ENCODE data around the gene ATP13A3. TPM values are rescaled to one million over a fixed set of nuclear protein-coding genes. Genes with fewer than 3 reads are reported as not detected.

The ATP13A3 gene
- total RNA-seq, 1 experiment from 2014 or later, result 121 TPM

- H3K4me1 ChIP-seq (ENCODE audit: insufficient read depth, low read length, poor library complexity, severe bottlenecking), result peaks cover 14% of the 10 kb centered on the region
- H3K27ac ChIP-seq (ENCODE audit: low read depth, low read length, poor library complexity, severe bottlenecking), result no peak overlapping the region
- intact Hi-C loops (cut with micrococcal nuclease; ENCODE audit: unreplicated experiment), result no loop called here
- H3K4me3 ChIP-seq (ENCODE audit: low read depth, low read length, poor library complexity, severe bottlenecking), result no peak overlapping the region
- no peak for TF ChIP-seq EZH2 (IDR thresholded peaks at IDR 0.05; ENCODE audit: borderline replicate concordance, low read depth, low read length, poor library complexity, severe bottlenecking)
- TF ChIP-seq CTCF (conservative IDR thresholded peaks at IDR 0.05; ENCODE audit: low read depth, low read length), result no peak
- ChIA-PET CTCF (interaction anchor here (1.0 kb wide), 1 partner anchor 203 kb away, joined by 3 read pairs; no protein-coding TSS in a partner anchor), POLR2A (ENCODE audit: low non-redundant PET) (no interaction called here)
- DNase-seq (ENCODE audit: low spot score), result no peak
- no peaks in the 10 kb centered on the region for H3K36me3 ChIP-seq (ENCODE audit: insufficient read depth, low read length, poor library complexity, severe bottlenecking)
- BruUV-seq (replicated peaks), result no TSS peak
- H3K27me3 ChIP-seq (replicated peaks; ENCODE audit: insufficient read depth, low read depth, low read length, poor library complexity), result no peaks in the 10 kb centered on the region
- H3K9me3 ChIP-seq (ENCODE audit: low read depth, low read length, poor library complexity, severe bottlenecking), result peaks cover 9% of the 10 kb centered on the region
These were observed 96.0 kb downstream of the ATP13A3 start for GRCh38 chr3:194390835-194391234.

DNA sequence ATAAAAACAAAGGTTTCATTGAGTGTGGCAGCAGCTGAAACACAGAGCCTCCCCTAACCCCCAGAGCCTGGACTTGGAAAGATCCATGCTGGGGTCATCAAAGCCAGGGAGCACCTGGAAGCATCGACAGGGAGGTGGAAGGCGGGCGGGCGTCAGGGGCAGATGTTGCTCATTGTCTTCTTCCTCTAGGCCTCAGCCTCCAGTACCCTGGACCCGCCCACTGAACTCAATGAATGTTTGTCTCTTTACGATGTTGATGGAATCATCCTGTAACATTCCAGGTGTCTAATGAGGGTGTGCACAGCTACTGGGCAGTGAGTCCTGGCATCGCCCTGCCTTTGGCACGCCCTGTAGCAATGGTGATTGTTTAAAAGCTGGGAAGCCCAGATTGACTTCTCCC is 97.5 kb downstream of the ATP13A3 start:
- Histone ChIP-seq H3K4me1 (ENCODE audit: insufficient read depth, low read length, poor library complexity, severe bottlenecking) (no peaks in the 10 kb centered on the region), H3K9me3 (ENCODE audit: low read depth, low read length, poor library complexity, severe bottlenecking) (peaks cover 9% of the 10 kb centered on the region), H3K4me3 (ENCODE audit: low read depth, low read length, poor library complexity, severe bottlenecking) (no peak overlapping the region), H3K36me3 (ENCODE audit: insufficient read depth, low read length, poor library complexity, severe bottlenecking) (no peaks in the 10 kb centered on the region), H3K27ac (ENCODE audit: low read depth, low read length, poor library complexity, severe bottlenecking) (no peak overlapping the region), H3K27me3 (replicated peaks; ENCODE audit: insufficient read depth, low read depth, low read length, poor library complexity) (no peaks in the 10 kb centered on the region)
- POLR2A ChIA-PET (ENCODE audit: low non-redundant PET), result no interaction called here
- DNase-seq (ENCODE audit: low spot score), result no peak
- CTCF ChIA-PET, result no interaction called here
- no TSS peak for BruUV-seq (replicated peaks)
- intact Hi-C loops (cut with micrococcal nuclease; ENCODE audit: unreplicated experiment), result no loop called here
- TF ChIP-seq CTCF (conservative IDR thresholded peaks at IDR 0.05; ENCODE audit: low read depth, low read length) (no peak), EZH2 (IDR thresholded peaks at IDR 0.05; ENCODE audit: borderline replicate concordance, low read depth, low read length, poor library complexity, severe bottlenecking) (no peak)

DNA sequence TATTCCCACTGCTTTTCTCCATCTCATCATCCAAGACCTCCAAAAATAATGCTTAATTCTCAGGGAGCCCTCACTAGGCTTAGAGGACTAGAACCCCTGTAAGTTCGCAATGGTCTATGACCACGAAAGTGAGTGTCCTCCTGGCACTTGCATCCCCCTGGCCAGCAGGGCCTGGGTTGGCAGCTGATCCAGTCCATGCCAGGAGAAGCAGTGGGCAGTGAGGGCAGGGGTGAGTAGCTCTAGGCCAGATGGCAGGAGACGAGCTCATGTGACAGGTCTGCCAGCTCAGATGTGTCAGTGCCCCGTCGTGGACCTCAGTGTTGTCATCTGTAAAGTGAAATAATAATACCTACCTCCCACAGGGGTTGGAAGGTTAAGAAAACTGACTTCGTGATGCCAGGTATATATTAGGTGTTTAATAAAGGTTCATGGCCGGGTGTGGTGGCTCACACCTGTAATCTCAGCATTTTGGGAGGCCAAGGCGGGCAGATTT is 98.8 kb downstream of the ATP13A3 start:
- no peak for TF ChIP-seq EZH2 (IDR thresholded peaks at IDR 0.05; ENCODE audit: borderline replicate concordance, low read depth, low read length, poor library complexity, severe bottlenecking)
- TF ChIP-seq CTCF (conservative IDR thresholded peaks at IDR 0.05; ENCODE audit: low read depth, low read length), result no peak
- CTCF ChIA-PET, result no interaction called here
- Histone ChIP-seq H3K9me3 (ENCODE audit: low read depth, low read length, poor library complexity, severe bottlenecking) (peaks cover 9% of the 10 kb centered on the region), H3K4me1 (ENCODE audit: insufficient read depth, low read length, poor library complexity, severe bottlenecking) (no peaks in the 10 kb centered on the region), H3K36me3 (ENCODE audit: insufficient read depth, low read length, poor library complexity, severe bottlenecking) (no peaks in the 10 kb centered on the region), H3K4me3 (ENCODE audit: low read depth, low read length, poor library complexity, severe bottlenecking) (no peak overlapping the region), H3K27me3 (replicated peaks; ENCODE audit: insufficient read depth, low read depth, low read length, poor library complexity) (no peaks in the 10 kb centered on the region), H3K27ac (ENCODE audit: low read depth, low read length, poor library complexity, severe bottlenecking) (no peak overlapping the region)
- BruUV-seq (replicated peaks), result no TSS peak
- no peak for DNase-seq (ENCODE audit: low spot score)
- POLR2A ChIA-PET (ENCODE audit: low non-redundant PET), result no interaction called here
- intact Hi-C loops (cut with micrococcal nuclease; ENCODE audit: unreplicated experiment), result no loop called here
